Measurements from ENCODE around the gene KRT33A. TPM values are rescaled to one million over a fixed set of nuclear protein-coding genes. Genes with fewer than 3 reads are reported as not detected.

The KRT33A gene
- total and polyA plus RNA-seq, 2 experiments from 2014 or later: not detected

DNA sequence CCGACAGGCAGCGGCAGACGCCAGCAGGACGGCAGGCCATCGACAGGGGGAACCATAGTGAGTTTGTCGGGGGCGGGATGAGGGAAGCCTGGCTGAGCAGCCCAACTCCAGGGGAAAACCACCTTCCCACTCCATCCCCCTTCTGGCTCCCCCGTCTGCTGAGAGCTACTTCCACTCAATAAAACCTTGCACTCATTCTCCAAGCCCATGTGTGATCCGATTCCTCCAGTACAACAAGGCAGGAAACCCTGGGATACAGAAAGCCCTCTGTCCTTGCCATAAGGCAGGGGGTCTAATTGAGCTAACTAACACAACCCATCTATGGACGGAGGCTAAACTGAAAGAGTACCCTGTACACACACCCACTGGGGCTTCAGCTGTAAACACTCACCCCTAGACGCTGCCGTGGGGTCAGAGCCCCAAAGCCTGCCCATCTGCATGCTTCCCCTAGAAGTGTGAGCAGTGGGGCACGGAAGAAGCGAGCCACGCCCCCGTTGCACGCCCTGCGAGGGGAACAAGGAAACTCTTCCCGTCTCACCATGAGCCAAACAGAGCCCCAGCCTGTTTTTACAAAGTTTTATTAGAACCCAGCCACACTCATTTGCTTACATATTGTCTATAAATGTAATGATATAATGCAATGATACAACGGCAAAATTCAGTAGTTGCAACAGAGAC is 52.0 kb downstream of the KRT33A start:
- Histone ChIP-seq H3K4me1 (ENCODE audit: insufficient read depth) (no peaks in the 10 kb centered on the region), H3K36me3 (ENCODE audit: low read depth) (no peaks in the 10 kb centered on the region), H3K9ac (no peak overlapping the region), H3K79me2 (ENCODE audit: insufficient read depth) (no peaks in the 10 kb centered on the region), H3K4me2 (ENCODE audit: unreplicated experiment) (no peak overlapping the region), H2AFZ (no peak overlapping the region), H3K27me3 (replicated peaks; ENCODE audit: insufficient read depth) (no peaks in the 10 kb centered on the region), H3F3A (ENCODE audit: insufficient read depth) (no peaks in the 10 kb centered on the region), H3K4me3 (no peak overlapping the region), H4K20me1 (ENCODE audit: insufficient read depth) (no peaks in the 10 kb centered on the region), H3K9me3 (ENCODE audit: low read depth) (no peaks in the 10 kb centered on the region), H3K9me2 (ENCODE audit: insufficient read depth) (no peaks in the 10 kb centered on the region), H3K27ac (no peak overlapping the region)
- WGBS, 2 experiments (ENCODE audit: low coverage in 1 of 2, low lambda C conversion rate in 2 of 2, missing lambda C conversion rate in 2 of 2): 91 to 93% methylated on average over 20 of the region's 20 CpGs
- no peak for DNase-seq
- TF ChIP-seq EZH2 (IDR thresholded peaks at IDR 0.05; ENCODE audit: insufficient read depth, poor library complexity, severe bottlenecking) (no peak), EZH2phosphoT487 (IDR thresholded peaks at IDR 0.05; ENCODE audit: insufficient read depth, low read depth) (no peak)
- in situ Hi-C loops (cut with MboI): no loop called here

DNA sequence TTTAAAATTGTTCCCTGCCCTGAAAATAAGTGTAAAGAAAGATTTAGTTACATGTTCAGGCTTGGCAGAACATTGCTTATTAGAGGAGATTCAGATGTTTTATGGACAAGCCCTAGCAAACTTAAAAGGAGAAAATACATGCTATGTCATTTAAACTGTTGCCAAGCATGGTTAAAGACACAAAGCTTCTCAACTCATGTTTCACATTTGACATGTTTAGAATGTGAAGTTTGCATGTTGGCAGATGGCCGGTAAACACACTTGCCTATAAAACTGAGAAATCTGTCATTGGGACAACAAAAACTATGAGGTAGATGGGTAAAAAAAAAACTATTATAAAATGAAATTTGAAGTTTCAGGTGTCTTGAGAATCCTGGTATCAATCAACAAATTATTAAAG is 53.8 kb downstream of the KRT33A start:
- no peak for DNase-seq

More for the DNA sequence above, 53.8 kb downstream of the KRT33A start:
- Histone ChIP-seq H3K79me2 (ENCODE audit: insufficient read depth) (no peaks in the 10 kb centered on the region), H3K4me1 (ENCODE audit: insufficient read depth) (no peaks in the 10 kb centered on the region), H3F3A (ENCODE audit: insufficient read depth) (no peaks in the 10 kb centered on the region), H3K36me3 (ENCODE audit: low read depth) (no peaks in the 10 kb centered on the region), H3K27me3 (replicated peaks; ENCODE audit: insufficient read depth) (no peaks in the 10 kb centered on the region), H3K9me2 (ENCODE audit: insufficient read depth) (no peaks in the 10 kb centered on the region), H3K4me3 (no peak overlapping the region), H3K9ac (no peak overlapping the region), H2AFZ (no peak overlapping the region), H3K4me2 (ENCODE audit: unreplicated experiment) (no peak overlapping the region), H3K27ac (no peak overlapping the region), H3K9me3 (ENCODE audit: low read depth) (no peaks in the 10 kb centered on the region), H4K20me1 (ENCODE audit: insufficient read depth) (no peaks in the 10 kb centered on the region)
- WGBS, 2 experiments (ENCODE audit: low coverage in 1 of 2, low lambda C conversion rate in 2 of 2, missing lambda C conversion rate in 2 of 2): 50 to 52% methylated on average over 1 of the region's 1 CpG
- in situ Hi-C loops (cut with MboI): no loop called here
- no peak for TF ChIP-seq EZH2 (IDR thresholded peaks at IDR 0.05; ENCODE audit: insufficient read depth, poor library complexity, severe bottlenecking)

Other genes starting within 250 kb of the KRT33A start
Only the 30 nearest of the 34 such genes appear.
- not detected in 2 replicates for gene KRTAP4-12, start 226.6 kb downstream of the KRT33A start, total RNA-seq (2014; rRNA removed; shearing (Covaris generic))
- gene KRTAP4-12, start 226.6 kb downstream of the KRT33A start, polyA plus RNA-seq (2016; fragmentation: Nextera tagmentation; extraction: Ambion mirVana): 1.7 and 1.8 TPM in 2 replicates
- gene KRTAP4-6, start 210.3 kb downstream of the KRT33A start, total RNA-seq (2014; rRNA removed; shearing (Covaris generic)): not detected in 2 replicates
- not detected in 2 replicates for gene KRTAP4-6, start 210.3 kb downstream of the KRT33A start, polyA plus RNA-seq (2016; fragmentation: Nextera tagmentation; extraction: Ambion mirVana)
- not detected in 2 replicates for gene KRTAP4-5, start 201.0 kb downstream of the KRT33A start, total RNA-seq (2014; rRNA removed; shearing (Covaris generic))
- gene KRTAP4-5, start 201.0 kb downstream of the KRT33A start, polyA plus RNA-seq (2016; fragmentation: Nextera tagmentation; extraction: Ambion mirVana): not detected in 2 replicates
- gene KRTAP4-4, start 190.1 kb downstream of the KRT33A start, total RNA-seq (2014; rRNA removed; shearing (Covaris generic)): not detected in 2 replicates
- not detected in 2 replicates for gene KRTAP4-4, start 190.1 kb downstream of the KRT33A start, polyA plus RNA-seq (2016; fragmentation: Nextera tagmentation; extraction: Ambion mirVana)
- gene KRTAP4-3, start 182.6 kb downstream of the KRT33A start, total RNA-seq (2014; rRNA removed; shearing (Covaris generic)): not detected in 2 replicates
- gene KRTAP4-3, start 182.6 kb downstream of the KRT33A start, polyA plus RNA-seq (2016; fragmentation: Nextera tagmentation; extraction: Ambion mirVana): not detected in 2 replicates
- not detected in 2 replicates for gene KRTAP4-2, start 172.6 kb downstream of the KRT33A start, total RNA-seq (2014; rRNA removed; shearing (Covaris generic))
- gene KRTAP4-2, start 172.6 kb downstream of the KRT33A start, polyA plus RNA-seq (2016; fragmentation: Nextera tagmentation; extraction: Ambion mirVana): not detected in 2 replicates
- 0.76 TPM in 1 of 2 replicates, not detected in the other for gene KRTAP4-1, start 165.9 kb downstream of the KRT33A start, total RNA-seq (2014; rRNA removed; shearing (Covaris generic))
- gene KRTAP4-1, start 165.9 kb downstream of the KRT33A start, polyA plus RNA-seq (2016; fragmentation: Nextera tagmentation; extraction: Ambion mirVana): not detected in 2 replicates
- not detected in 2 replicates for gene KRTAP9-1, start 160.9 kb downstream of the KRT33A start, total RNA-seq (2014; rRNA removed; shearing (Covaris generic))
- gene KRTAP9-1, start 160.9 kb downstream of the KRT33A start, polyA plus RNA-seq (2016; fragmentation: Nextera tagmentation; extraction: Ambion mirVana): not detected in 2 replicates
- gene KRTAP9-2, start 124.2 kb downstream of the KRT33A start, total RNA-seq (2014; rRNA removed; shearing (Covaris generic)): not detected in 2 replicates
- not detected in 2 replicates for gene KRTAP9-2, start 124.2 kb downstream of the KRT33A start, polyA plus RNA-seq (2016; fragmentation: Nextera tagmentation; extraction: Ambion mirVana)
- gene KRTAP9-3, start 118.4 kb downstream of the KRT33A start, total RNA-seq (2014; rRNA removed; shearing (Covaris generic)): not detected in 2 replicates
- not detected in 2 replicates for gene KRTAP9-3, start 118.4 kb downstream of the KRT33A start, polyA plus RNA-seq (2016; fragmentation: Nextera tagmentation; extraction: Ambion mirVana)
- not detected in 2 replicates for gene KRTAP9-8, start 112.8 kb downstream of the KRT33A start, total RNA-seq (2014; rRNA removed; shearing (Covaris generic))
- not detected in 2 replicates for gene KRTAP9-8, start 112.8 kb downstream of the KRT33A start, polyA plus RNA-seq (2016; fragmentation: Nextera tagmentation; extraction: Ambion mirVana)
- gene KRTAP9-4, start 101.1 kb downstream of the KRT33A start, total RNA-seq (2014; rRNA removed; shearing (Covaris generic)): not detected in 2 replicates
- gene KRTAP9-4, start 101.1 kb downstream of the KRT33A start, polyA plus RNA-seq (2016; fragmentation: Nextera tagmentation; extraction: Ambion mirVana): not detected in 2 replicates
- gene KRTAP9-9, start 95.4 kb downstream of the KRT33A start, total RNA-seq (2014; rRNA removed; shearing (Covaris generic)): not detected in 2 replicates
- not detected in 2 replicates for gene KRTAP9-9, start 95.4 kb downstream of the KRT33A start, polyA plus RNA-seq (2016; fragmentation: Nextera tagmentation; extraction: Ambion mirVana)
- gene KRTAP9-6, start 85.5 kb downstream of the KRT33A start, total RNA-seq (2014; rRNA removed; shearing (Covaris generic)): not detected in 2 replicates
- gene KRTAP9-6, start 85.5 kb downstream of the KRT33A start, polyA plus RNA-seq (2016; fragmentation: Nextera tagmentation; extraction: Ambion mirVana): not detected in 2 replicates
- gene KRTAP9-7, start 75.1 kb downstream of the KRT33A start, total RNA-seq (2014; rRNA removed; shearing (Covaris generic)): not detected in 2 replicates
- gene KRTAP9-7, start 75.1 kb downstream of the KRT33A start, polyA plus RNA-seq (2016; fragmentation: Nextera tagmentation; extraction: Ambion mirVana): not detected in 2 replicates
- not detected in 2 replicates for gene KRTAP29-1, start 48.0 kb downstream of the KRT33A start, total RNA-seq (2014; rRNA removed; shearing (Covaris generic))
- not detected in 2 replicates for gene KRTAP29-1, start 48.0 kb downstream of the KRT33A start, polyA plus RNA-seq (2016; fragmentation: Nextera tagmentation; extraction: Ambion mirVana)
- gene KRTAP16-1, start 41.5 kb downstream of the KRT33A start, total RNA-seq (2014; rRNA removed; shearing (Covaris generic)): not detected in 2 replicates
- gene KRTAP16-1, start 41.5 kb downstream of the KRT33A start, polyA plus RNA-seq (2016; fragmentation: Nextera tagmentation; extraction: Ambion mirVana): not detected in 2 replicates
- gene KRTAP17-1, start 35.1 kb downstream of the KRT33A start, total RNA-seq (2014; rRNA removed; shearing (Covaris generic)): not detected in 2 replicates
- not detected in 2 replicates for gene KRTAP17-1, start 35.1 kb downstream of the KRT33A start, polyA plus RNA-seq (2016; fragmentation: Nextera tagmentation; extraction: Ambion mirVana)
- 0.25 and 0.76 TPM in 2 replicates for gene KRT33B, start 19.0 kb upstream of the KRT33A start, total RNA-seq (2014; rRNA removed; shearing (Covaris generic))
- 1.0 and 1.2 TPM in 2 replicates for gene KRT33B, start 19.0 kb upstream of the KRT33A start, polyA plus RNA-seq (2016; fragmentation: Nextera tagmentation; extraction: Ambion mirVana)
- gene KRT34, start 31.5 kb upstream of the KRT33A start, total RNA-seq (2014; rRNA removed; shearing (Covaris generic)): 73.5 and 77.8 TPM in 2 replicates
- 39.8 and 42.2 TPM in 2 replicates for gene KRT34, start 31.5 kb upstream of the KRT33A start, polyA plus RNA-seq (2016; fragmentation: Nextera tagmentation; extraction: Ambion mirVana)
- gene KRT31, start 46.8 kb upstream of the KRT33A start, total RNA-seq (2014; rRNA removed; shearing (Covaris generic)): not detected in 2 replicates
- not detected in 2 replicates for gene KRT31, start 46.8 kb upstream of the KRT33A start, polyA plus RNA-seq (2016; fragmentation: Nextera tagmentation; extraction: Ambion mirVana)
- gene KRT37, start 73.8 kb upstream of the KRT33A start, total RNA-seq (2014; rRNA removed; shearing (Covaris generic)): not detected in 2 replicates
- not detected in 2 replicates for gene KRT37, start 73.8 kb upstream of the KRT33A start, polyA plus RNA-seq (2016; fragmentation: Nextera tagmentation; extraction: Ambion mirVana)
- not detected in 2 replicates for gene KRT38, start 90.2 kb upstream of the KRT33A start, total RNA-seq (2014; rRNA removed; shearing (Covaris generic))
- not detected in 2 replicates for gene KRT38, start 90.2 kb upstream of the KRT33A start, polyA plus RNA-seq (2016; fragmentation: Nextera tagmentation; extraction: Ambion mirVana)
- not detected in 2 replicates for gene KRT32, start 116.6 kb upstream of the KRT33A start, total RNA-seq (2014; rRNA removed; shearing (Covaris generic))
- not detected in 2 replicates for gene KRT32, start 116.6 kb upstream of the KRT33A start, polyA plus RNA-seq (2016; fragmentation: Nextera tagmentation; extraction: Ambion mirVana)
- gene KRT35, start 130.3 kb upstream of the KRT33A start, total RNA-seq (2014; rRNA removed; shearing (Covaris generic)): not detected in 2 replicates
- gene KRT35, start 130.3 kb upstream of the KRT33A start, polyA plus RNA-seq (2016; fragmentation: Nextera tagmentation; extraction: Ambion mirVana): not detected in 2 replicates
- not detected in 2 replicates for gene KRT36, start 139.1 kb upstream of the KRT33A start, total RNA-seq (2014; rRNA removed; shearing (Covaris generic))
- gene KRT36, start 139.1 kb upstream of the KRT33A start, polyA plus RNA-seq (2016; fragmentation: Nextera tagmentation; extraction: Ambion mirVana): not detected in 2 replicates
- 0.76 TPM in 1 of 2 replicates, not detected in the other for gene KRT13, start 154.8 kb upstream of the KRT33A start, total RNA-seq (2014; rRNA removed; shearing (Covaris generic))
- not detected in 2 replicates for gene KRT13, start 154.8 kb upstream of the KRT33A start, polyA plus RNA-seq (2016; fragmentation: Nextera tagmentation; extraction: Ambion mirVana)
- gene KRT15, start 168.1 kb upstream of the KRT33A start, total RNA-seq (2014; rRNA removed; shearing (Covaris generic)): 0.65 and 1.1 TPM in 2 replicates
- gene KRT15, start 168.1 kb upstream of the KRT33A start, polyA plus RNA-seq (2016; fragmentation: Nextera tagmentation; extraction: Ambion mirVana): 2.3 and 2.7 TPM in 2 replicates
- 65.4 and 71.5 TPM in 2 replicates for gene KRT19, start 177.5 kb upstream of the KRT33A start, total RNA-seq (2014; rRNA removed; shearing (Covaris generic))
- gene KRT19, start 177.5 kb upstream of the KRT33A start, polyA plus RNA-seq (2016; fragmentation: Nextera tagmentation; extraction: Ambion mirVana): 95.5 and 100 TPM in 2 replicates
- gene KRT9, start 221.2 kb upstream of the KRT33A start, total RNA-seq (2014; rRNA removed; shearing (Covaris generic)): not detected in 2 replicates
- gene KRT9, start 221.2 kb upstream of the KRT33A start, polyA plus RNA-seq (2016; fragmentation: Nextera tagmentation; extraction: Ambion mirVana): not detected in 2 replicates

Measured in GM23248 (cell line).